Amniotic stem cell (primary cell): ENCODE results near the gene MNAT1.
"Not testable (repeated sequence)": the region's sequence is repeated elsewhere in the genome, so short reads cannot be mapped to it uniquely, and the experiment has no call there.

Experiments used
- DNase-seq: peaks from one replicate; lab custom pipeline; 2025; lab: John Stamatoyannopoulos, UW

Gene MNAT1

DNA sequence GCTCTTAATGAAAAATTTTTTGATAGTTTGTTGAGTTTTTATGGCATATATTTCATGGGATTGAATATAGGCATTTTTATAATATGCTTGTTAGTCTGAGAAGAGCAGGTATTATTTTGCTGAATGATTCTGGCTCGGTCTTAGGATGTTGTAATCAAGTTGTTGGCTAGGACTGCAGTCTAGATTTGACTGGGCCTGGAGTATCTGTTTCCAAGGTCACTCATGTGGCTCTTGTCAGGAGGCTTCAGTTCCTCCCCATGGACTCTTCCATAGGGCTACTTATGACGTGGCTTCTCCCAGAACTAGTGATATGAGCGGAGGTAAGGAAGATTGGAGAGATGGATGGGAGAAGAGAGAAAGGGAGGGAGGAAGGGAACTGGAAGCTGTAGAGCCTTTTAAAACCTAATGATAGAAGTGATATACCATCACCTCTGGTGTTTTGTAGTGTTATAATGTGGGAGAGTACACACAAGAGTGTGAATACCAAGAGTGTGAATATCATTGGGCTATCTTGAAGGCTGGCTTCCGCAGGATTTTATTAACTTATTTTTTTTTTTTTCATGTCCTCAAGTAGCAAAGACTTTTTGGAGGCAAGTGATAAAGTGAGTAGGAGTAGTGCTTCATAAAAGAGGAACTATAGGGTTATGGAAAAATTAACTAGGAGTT lies 4.4 kb downstream of the MNAT1 start:
- DNase-seq, result no peak

- no peak for DNase-seq
Observed at GRCh38 chr14:60744566-60744965, 10.0 kb downstream of the MNAT1 start.

DNA sequence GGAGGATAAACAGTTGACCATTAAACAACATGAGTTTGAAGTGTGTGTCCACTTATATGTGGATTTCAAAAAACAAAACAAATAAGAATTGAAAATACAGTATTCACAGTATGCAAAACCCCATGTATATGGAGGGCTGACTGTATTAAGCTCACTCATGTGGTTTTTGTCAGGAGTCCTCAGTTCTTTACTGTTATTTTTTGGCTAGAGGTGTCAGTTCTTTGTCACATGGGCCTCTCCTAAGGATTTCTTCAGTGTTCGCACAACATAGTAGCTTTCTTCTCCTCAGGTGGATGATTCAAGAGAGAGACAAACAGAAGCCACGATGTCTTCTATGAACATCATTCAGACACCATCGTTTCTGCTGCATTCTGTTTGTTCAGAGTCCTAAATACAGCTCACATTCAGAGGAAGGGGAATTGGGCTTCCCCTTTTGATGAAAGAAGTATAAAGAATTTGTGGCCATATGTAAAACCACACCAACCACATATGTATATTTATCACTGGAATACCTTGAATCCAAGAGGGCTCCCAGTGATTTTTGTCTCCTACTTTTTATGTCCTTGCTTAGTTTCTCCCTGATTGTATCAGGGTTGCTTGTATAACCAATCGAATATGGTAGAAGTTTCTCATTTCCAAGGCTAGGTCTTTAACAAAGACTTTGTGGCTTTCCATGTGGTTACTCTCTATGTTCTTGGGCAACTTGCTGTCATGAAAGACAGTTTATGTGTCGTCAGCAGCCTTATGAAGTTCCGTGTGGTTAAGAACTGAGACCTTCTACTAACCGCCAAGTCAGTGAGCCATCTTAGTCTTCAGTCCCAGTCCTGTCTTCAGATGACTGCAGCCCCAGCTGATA lies 18.9 kb downstream of the MNAT1 start:
- DNase-seq, result no peak

- DNase-seq, result no peak
Observed at GRCh38 chr14:60756847-60757246, 22.3 kb downstream of the MNAT1 start.

DNA sequence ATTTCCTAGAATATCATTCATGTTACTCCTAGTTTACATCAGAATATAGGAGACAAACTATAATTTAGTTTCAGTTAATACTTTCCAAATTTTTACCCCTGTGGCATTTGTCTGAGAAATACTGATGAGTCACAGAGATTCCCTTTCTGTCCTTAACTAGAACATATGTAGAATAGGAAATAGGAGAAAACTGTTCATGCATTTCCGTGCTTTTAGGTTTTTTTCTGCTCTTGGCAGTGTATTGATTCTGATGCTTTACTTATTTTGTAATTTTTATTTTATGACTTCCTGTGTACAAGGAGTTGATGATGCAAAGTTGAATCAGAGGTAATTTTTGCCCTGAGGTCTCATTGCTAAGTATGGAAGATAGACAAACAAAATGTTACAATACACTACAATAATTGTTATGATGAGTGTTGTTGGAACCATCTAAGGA lies 23.0 kb downstream of the MNAT1 start:
- DNase-seq, result no peak

GRCh38 chr14:60758885-60759284 lies 24.3 kb downstream of the MNAT1 start:
- DNase-seq, result no peak

GRCh38 chr14:60760209-60760608 lies 25.6 kb downstream of the MNAT1 start:
- DNase-seq, result no peak

DNA sequence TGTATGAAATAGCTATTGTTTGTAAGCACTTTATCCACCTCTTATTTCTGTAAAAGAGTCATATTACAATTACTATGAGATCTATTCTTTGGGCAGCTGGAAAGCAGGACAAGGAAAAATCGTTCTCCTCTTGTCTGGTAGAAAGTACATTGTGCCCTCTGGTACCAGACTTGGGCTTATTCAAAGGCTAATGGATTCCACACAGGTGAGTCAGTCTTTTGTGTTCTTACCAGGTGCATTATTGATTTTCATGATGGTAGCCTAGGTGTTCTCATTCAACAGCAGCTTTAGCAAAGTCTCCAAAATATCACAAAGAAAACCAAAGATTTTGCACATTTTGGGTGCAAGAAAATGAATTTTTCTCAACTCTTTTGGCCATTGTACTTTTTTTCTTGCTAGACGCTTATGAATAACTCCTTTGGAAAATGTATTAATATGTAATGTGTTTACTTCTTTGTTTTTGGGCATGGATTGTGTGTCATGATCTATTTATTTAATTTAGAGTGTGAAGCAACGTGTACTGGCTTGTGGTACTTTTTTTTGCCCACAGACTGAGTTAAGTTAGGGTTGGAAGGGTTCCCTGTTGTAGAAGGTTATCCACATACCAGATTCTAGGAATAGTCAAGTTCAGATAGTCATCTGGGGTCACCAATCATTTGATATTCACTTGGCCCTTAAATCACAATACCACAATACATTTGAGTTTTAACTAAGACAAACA lies 26.2 kb downstream of the MNAT1 start:
- no peak for DNase-seq

DNA sequence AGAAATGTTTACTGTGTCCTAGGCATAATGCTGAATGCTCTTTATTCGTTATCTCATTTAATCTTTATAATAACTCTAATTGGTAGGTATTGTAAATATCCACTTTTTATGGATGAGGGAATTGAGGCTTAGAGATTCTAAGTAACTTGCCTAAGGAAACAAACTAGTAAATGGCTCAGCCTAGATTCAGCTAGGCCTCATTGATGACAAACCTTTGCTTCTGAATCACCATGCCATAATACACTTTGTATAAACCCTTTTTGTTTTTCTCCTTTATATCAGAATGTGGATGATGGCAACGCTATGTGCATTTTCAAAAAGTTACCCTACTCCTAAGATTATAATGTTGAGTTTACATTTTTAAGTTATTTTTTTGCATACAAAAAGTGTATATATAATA lies 34.0 kb downstream of the MNAT1 start:
- DNase-seq, result no peak

GRCh38 chr14:60771117-60771516 lies 36.6 kb downstream of the MNAT1 start:
- no peak for DNase-seq

DNA sequence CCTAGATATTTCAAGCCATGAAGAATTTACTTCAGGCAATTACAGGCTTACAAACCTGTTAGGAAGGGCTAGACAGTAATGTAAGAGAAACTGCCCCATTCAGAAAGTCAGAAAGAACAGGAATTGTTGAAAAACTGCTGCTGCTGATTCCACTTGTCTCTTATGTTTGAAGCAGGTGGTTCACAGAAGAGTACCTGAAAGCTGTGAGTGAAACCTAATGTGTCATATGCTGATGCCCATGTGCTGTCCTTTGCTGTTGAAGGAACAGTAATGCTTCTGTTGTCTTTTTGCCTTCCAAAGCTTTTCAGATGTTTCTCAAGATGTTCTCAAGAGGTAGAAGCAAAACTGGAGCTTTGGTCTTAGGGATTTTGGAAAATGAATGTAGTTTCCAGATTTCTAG lies 39.0 kb downstream of the MNAT1 start:
- no peak for DNase-seq

DNA sequence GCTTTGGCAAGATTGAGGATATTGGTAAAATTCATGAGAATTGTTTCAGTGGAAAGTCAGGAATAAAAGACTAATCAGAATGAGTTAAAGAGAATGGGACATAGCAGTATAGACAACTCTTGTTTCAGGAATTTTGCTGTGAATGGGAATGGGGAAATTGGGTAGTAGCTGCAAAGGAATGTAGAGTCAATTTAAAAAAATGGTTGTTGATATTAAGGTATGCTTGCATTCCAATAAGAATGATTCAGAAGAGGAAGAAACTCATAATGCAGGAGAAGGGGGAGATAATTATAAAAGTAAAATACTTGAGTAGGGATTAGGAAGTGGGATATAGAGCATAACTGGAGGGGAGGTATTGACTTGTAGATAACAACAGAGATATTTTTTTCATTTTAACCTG lies 40.7 kb downstream of the MNAT1 start:
- DNase-seq, result no peak

DNA sequence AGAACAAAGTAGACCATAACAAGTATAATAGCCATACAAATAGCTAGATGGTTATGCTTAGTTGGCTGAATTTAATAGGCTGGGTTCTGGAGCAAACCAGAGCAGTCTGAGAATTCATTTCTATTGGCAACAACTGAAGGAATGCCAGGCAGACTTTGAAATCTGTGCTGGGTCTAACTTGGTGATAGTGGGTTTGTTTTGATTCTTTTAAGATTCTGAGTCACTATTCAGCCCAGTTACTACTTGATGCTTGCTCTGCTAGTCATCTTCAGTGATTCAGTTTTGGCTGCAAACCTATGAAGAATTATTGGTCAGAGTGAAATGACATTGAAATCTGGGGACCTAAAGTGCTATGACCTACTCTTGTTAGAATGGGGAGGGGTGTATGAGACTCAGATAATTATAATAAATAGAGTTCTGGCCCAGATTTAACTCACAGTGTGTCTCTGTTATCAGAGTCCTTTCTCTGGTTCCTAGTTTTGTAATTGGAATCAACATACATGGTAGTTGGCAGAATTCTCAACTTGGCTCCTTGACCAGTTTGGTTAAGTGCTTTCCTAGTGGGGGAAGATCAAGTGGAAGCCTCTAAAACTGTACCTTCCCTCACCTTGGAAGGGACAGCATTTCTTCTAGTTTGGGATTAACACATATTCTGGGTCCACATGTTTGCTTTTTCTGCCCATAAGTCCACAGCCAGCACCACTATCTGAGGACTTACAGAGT lies 43.5 kb downstream of the MNAT1 start:
- peak; percentile 86 for DNase-seq

GRCh38 chr14:60779745-60780514 lies 45.4 kb downstream of the MNAT1 start:
- not testable (repeated sequence) for DNase-seq

DNA sequence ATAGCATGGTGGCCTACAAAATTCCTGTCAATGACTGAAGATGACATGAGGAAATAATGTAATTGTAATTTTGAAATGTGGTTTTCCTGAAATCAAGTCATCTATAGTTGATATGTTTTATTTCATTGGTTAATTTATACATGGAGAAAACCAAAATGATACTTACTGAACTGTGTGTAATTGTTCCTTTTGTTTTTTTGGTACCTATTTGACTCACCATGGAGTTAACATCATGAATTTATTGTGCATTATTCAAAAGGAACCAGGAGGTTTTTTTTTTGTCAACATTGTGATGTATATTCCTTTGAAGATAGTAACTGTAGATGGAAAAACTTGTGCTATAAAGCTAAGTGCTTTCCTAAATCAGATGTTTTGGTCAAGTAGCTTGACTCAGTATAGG lies 46.0 kb downstream of the MNAT1 start:
- DNase-seq, result not testable (repeated sequence)

- DNase-seq, result no peak
Observed at GRCh38 chr14:60786905-60787304, 52.3 kb downstream of the MNAT1 start.

- DNase-seq, result no peak
Observed at GRCh38 chr14:60789656-60790055, 55.1 kb downstream of the MNAT1 start.

GRCh38 chr14:60790850-60791249 lies 56.3 kb downstream of the MNAT1 start:
- no peak for DNase-seq

DNA sequence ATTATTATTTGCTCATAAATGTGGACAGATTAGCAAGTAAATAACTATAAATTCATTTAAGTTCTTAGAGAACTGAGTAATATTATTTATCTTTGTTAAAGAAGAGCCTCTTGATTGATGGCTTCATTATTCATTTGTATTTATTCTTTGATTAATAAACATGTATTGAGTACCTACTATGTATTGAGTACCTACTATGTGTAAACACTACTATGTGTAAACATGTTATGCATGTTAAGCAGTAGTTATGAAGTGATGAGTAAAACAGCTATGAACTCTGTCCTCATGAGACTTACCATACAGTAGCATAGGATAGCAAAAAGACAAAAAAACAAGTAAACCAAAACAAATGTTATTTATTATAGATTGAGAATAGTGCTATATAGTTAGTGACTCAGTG lies 61.9 kb downstream of the MNAT1 start:
- no peak for DNase-seq

DNA sequence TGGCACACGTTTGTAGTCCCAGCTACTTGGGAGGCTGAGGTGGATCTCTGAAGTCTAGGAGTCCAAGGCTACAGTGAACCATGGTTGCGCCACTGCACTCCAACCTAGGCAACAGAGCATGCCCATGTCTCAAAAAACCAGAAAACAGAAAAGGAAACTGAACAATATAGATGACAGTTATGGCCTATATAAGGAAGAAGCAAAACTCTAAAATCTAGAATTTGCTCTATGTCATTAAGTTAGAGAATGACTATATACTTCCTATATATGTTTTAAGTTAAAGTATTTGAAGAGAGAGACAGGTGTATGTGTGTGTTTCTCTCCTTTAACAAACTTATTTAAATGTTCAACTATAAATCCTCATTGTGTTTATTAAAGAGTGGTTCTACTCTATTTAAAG lies 65.8 kb downstream of the MNAT1 start:
- DNase-seq, result no peak

DNA sequence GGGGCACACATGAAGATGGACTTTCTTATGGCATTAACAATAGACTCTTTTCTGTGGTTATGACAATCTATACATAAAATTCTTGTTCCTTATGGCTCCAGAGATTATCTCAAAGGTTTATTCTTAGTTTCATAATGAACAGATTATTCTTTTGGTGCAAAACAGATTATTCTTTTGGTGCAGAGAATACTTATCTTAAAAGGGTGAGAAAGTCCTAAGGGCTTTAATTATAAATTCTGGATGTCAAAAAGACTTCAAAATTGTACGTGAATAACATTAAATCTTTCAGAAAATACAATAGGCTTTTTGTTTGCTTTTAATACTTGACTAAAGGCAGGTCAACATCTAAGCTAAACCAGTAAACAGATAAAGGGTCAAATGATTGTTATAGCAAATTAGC lies 69.3 kb downstream of the MNAT1 start:
- DNase-seq, result no peak
